GM23248 (cell line): Measurements from ENCODE around the gene BMI1.

Experiments
- EZH2 ChIP-seq: fragments of 200-600 bp; sonication (generic); IDR thresholded peaks from 2 replicates; pipeline ENCODE4 v1.6.1; 2018; ENCODE audit warnings: antibody characterized with exemption, mild to moderate bottlenecking; ENCODE audit not compliant: insufficient read depth, poor library complexity, severe bottlenecking
- EZH2phosphoT487 ChIP-seq: fragments of 200-600 bp; sonication (generic); IDR thresholded peaks from 2 replicates; pipeline ENCODE4 v1.6.1; 2018; ENCODE audit warnings: antibody characterized with exemption, moderate library complexity, mild to moderate bottlenecking, low read depth; ENCODE audit not compliant: insufficient read depth

GRCh38 chr10:22320591-22321155, at the start of gene BMI1:
- TF ChIP-seq EZH2, result no peak
- no peak for TF ChIP-seq EZH2phosphoT487
